Activated CD8-positive, alpha-beta T cell treated with anti-CD3 and anti-CD28 coated beads, Interleukin-2, amount 10 ng/mL, durations not matched to agents 7 days and 5 days (primary cell): ENCODE data around the gene CCDC177. TPM values are rescaled to one million over a fixed set of nuclear protein-coding genes. Genes with fewer than 3 reads are reported as not detected.

Experiments used
- ATAC-seq: fragments of 150-1000 bp; cut with Tn5 transposase; one replicate; pipeline ENCODE4 v1.10.0; 2021; ENCODE audit warnings: moderate library complexity
- CTCF ChIA-PET: fragments of 350-600 bp; sonication (Branson Sonifier 250); formaldehyde crosslinking; loops from one replicate; lab custom pipeline; 2021; ENCODE audit warnings: antibody characterized with exemption; lab: Charles Lee
- POLR2A ChIA-PET: fragments of 350-600 bp; sonication (Branson Sonifier 250); formaldehyde crosslinking; loops from one replicate; lab custom pipeline; 2021; ENCODE audit warnings: antibody characterized with exemption; lab: Charles Lee
- DNase-seq: peaks from one replicate; pipeline ENCODE4 v3.0.0-alpha.2; 2020
- H3K27ac Mint-ChIP-seq: one replicate; pipeline ENCODE4 v1.8.0; 2021; ENCODE audit warnings: mild to moderate bottlenecking, mixed read lengths
- H3K27me3 Mint-ChIP-seq: one replicate; pipeline ENCODE4 v1.8.0; 2021; ENCODE audit warnings: low read depth, mixed read lengths
- H3K36me3 Mint-ChIP-seq: one replicate; pipeline ENCODE4 v1.8.0; 2021; ENCODE audit warnings: low read depth, mixed read lengths
- H3K4me1 Mint-ChIP-seq: one replicate; pipeline ENCODE4 v1.8.0; 2021; ENCODE audit warnings: low read depth, mixed read lengths
- H3K4me3 Mint-ChIP-seq: one replicate; pipeline ENCODE4 v1.8.0; 2021; ENCODE audit warnings: mild to moderate bottlenecking, mixed read lengths
- H3K9me3 Mint-ChIP-seq: one replicate; pipeline ENCODE4 v1.8.0; 2022; ENCODE audit warnings: mixed read lengths; ENCODE audit not compliant: insufficient read depth
- total RNA-seq, 2 experiments: library from RNA; stranded (reverse); gene quantifications; one replicate each; pipeline ENCODE4 v1.2.3, GENCODE V29; 2021

The CCDC177 gene
- total RNA-seq = not detected

GRCh38 chr14:69574263-69574953 lies at the start of gene CCDC177:
Gene CCDC177 (minus strand): TSS chr14:69574871. CDS start chr14:69573622, 1,249 bp downstream.
- Mint-ChIP-seq H3K27me3 (peaks cover 61% of the 10 kb centered on the region), H3K27ac (no peak within 1 kb of the TSS), H3K36me3 (no peaks in the 10 kb centered on the region), H3K4me3 (peak within 1 kb of the TSS; percentile 62), H3K9me3 (no peaks in the 10 kb centered on the region), H3K4me1 (peaks cover 8% of the 10 kb centered on the region)
- ATAC-seq (peak; percentile 80), DNase-seq (peak; percentile 80)
- ChIA-PET POLR2A (interaction anchor here (0.6 kb wide), 1 partner anchor 14 kb away, joined by 7 read pairs; no protein-coding TSS in a partner anchor), CTCF (interaction anchor here (0.6 to 4.5 kb wide), 22 partner anchors 10 to 785 kb away, joined by 3 to 14 read pairs (median 4); partner anchors contain the start of gene SRSF5)

DNA sequence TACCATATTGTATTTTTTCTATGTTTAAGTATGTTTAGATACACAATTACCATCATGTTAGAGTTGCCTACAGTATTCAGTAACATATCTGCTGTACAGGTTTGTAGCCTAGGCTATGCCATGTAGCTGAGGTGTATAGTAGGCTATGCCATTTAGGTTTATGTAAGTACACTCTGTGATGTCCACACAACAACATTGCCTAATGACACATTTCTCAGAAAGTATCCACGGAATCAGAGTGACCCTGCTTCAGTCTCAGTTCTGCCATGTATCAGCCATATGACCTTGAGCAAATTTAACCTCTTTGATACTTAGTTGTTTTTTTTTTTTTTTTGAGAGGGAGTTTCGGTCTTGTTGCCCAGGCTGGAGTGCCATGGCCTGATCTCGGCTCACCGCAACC lies 49.5 kb upstream of the CCDC177 start:
- Mint-ChIP-seq H3K4me3 (no peak overlapping the region), H3K9me3 (no peaks in the 10 kb centered on the region), H3K4me1 (peaks cover 94% of the 10 kb centered on the region), H3K27me3 (no peaks in the 10 kb centered on the region), H3K27ac (peak overlapping the region; percentile 69), H3K36me3 (peaks cover 31% of the 10 kb centered on the region)
- no peak for ATAC-seq
- POLR2A ChIA-PET = interaction anchor here (0.9 to 3.1 kb wide), 2 partner anchors 12 to 14 kb away, joined by 6 to 32 read pairs; partner anchors contain the start of gene SUSD6
- CTCF ChIA-PET = interaction anchor here (2.4 kb wide), 1 partner anchor 12 kb away, joined by 10 read pairs; the partner anchor contains the start of gene SUSD6
- DNase-seq = no peak

DNA sequence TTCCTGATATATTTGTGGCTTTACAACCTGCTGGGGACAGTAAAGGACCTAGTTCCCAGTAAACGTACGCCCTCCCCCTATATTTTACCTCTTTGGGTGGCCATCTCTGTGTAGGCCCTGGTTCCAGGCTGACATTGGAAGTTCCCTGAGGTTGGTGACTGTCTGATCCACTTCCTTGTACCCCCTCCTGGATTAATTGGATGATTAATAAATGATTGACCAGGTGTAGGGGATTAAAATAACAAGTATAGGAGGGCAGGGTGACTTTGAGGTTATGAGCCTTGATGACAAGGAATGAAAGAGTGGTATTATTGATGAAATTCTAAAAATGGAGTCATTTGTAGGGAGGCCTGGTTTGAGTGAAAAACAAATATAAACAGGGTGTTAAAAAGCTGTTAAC lies 46.3 kb upstream of the CCDC177 start:
- H3K9me3 Mint-ChIP-seq = no peaks in the 10 kb centered on the region
- CTCF ChIA-PET = interaction anchor here (1.1 to 1.3 kb wide), 2 partner anchors 16 to 50 kb away, joined by 3 to 6 read pairs; no protein-coding TSS in a partner anchor
- H3K36me3 Mint-ChIP-seq = peaks cover 51% of the 10 kb centered on the region
- no peak for ATAC-seq
- H3K4me3 Mint-ChIP-seq = no peak overlapping the region
- no peak overlapping the region for H3K27ac Mint-ChIP-seq
- H3K27me3 Mint-ChIP-seq = no peaks in the 10 kb centered on the region
- peaks cover 95% of the 10 kb centered on the region for H3K4me1 Mint-ChIP-seq
- DNase-seq = no peak
- POLR2A ChIA-PET = interaction anchor here (0.6 to 0.7 kb wide), 3 partner anchors 8 to 146 kb away, joined by 3 read pairs; partner anchors contain the start of gene SRSF5

- ChIA-PET POLR2A (interaction anchor here (0.6 to 0.7 kb wide), 2 partner anchors 66 to 147 kb away, joined by 3 read pairs; partner anchors contain the start of gene SRSF5), CTCF (interaction anchor here (1.1 to 1.4 kb wide), 3 partner anchors 16 to 90 kb away, joined by 3 to 6 read pairs (median 3); no protein-coding TSS in a partner anchor)
- ATAC-seq (no peak), DNase-seq (no peak)
- peaks cover 95% of the 10 kb centered on the region for H3K4me1 Mint-ChIP-seq
- H3K27me3 Mint-ChIP-seq = no peaks in the 10 kb centered on the region
- H3K36me3 Mint-ChIP-seq = peaks cover 57% of the 10 kb centered on the region
- no peaks in the 10 kb centered on the region for H3K9me3 Mint-ChIP-seq
- peak overlapping the region; percentile 7 for H3K27ac Mint-ChIP-seq
- H3K4me3 Mint-ChIP-seq = peak overlapping the region; percentile 2
Measured at GRCh38 chr14:69620211-69620611, 45.5 kb upstream of the CCDC177 start.

- ATAC-seq (no peak), DNase-seq (no peak)
- ChIA-PET CTCF (no interaction called here), POLR2A (no interaction called here)
- Mint-ChIP-seq H3K4me3 (no peak overlapping the region), H3K36me3 (peaks cover 53% of the 10 kb centered on the region), H3K9me3 (no peaks in the 10 kb centered on the region), H3K27ac (peak overlapping the region; percentile 99), H3K4me1 (peaks cover 95% of the 10 kb centered on the region), H3K27me3 (no peaks in the 10 kb centered on the region)
Measured at GRCh38 chr14:69619012-69619411, 44.3 kb upstream of the CCDC177 start.

DNA sequence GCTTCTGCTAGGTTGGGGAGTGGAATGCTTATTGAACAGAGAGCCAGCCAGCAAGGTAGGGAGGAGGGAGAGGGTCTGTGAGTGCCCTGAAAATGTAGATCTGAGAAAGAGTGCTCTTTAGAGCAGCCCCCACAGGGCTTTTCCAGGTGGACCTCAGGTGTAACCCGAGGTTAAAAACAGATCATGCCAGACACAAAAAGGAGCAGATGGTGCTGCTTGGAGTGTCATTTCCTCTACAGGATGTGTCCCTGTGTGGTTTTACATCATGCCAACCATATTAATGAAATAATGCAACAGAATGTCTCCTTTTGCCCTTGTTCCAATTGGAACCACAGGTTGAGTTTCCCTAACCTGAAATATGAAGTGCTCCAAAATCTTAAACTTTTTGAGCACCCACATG lies 43.1 kb upstream of the CCDC177 start:
- Mint-ChIP-seq H3K27ac (peak overlapping the region; percentile 99), H3K4me3 (no peak overlapping the region), H3K4me1 (peaks cover 96% of the 10 kb centered on the region), H3K27me3 (no peaks in the 10 kb centered on the region), H3K36me3 (peaks cover 57% of the 10 kb centered on the region), H3K9me3 (no peaks in the 10 kb centered on the region)
- ATAC-seq (no peak), DNase-seq (no peak)
- ChIA-PET POLR2A (interaction anchor here (1.5 kb wide), 1 partner anchor 8 kb away, joined by 8 read pairs; no protein-coding TSS in a partner anchor), CTCF (interaction anchor here (0.9 to 2.5 kb wide), 3 partner anchors 13 to 109 kb away, joined by 3 to 7 read pairs (median 3); no protein-coding TSS in a partner anchor)

DNA sequence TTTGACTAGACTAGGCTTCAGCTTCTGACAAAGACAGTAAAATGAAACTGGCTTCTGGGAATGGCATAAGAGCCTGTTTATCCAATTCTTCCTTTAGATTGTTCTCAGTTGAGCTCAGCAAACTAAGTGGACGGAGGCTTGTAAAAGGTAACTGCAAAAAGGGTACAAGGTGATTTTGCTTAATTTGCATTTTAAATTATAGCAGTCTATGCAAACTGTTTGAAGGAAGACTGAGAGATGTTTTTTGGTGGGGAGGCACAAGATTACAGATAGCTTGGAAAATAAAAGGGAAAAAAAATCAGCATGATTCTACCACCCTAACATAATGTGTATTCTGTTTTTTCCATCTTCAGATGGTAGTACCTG lies 41.7 kb upstream of the CCDC177 start:
- ATAC-seq (no peak), DNase-seq (no peak)
- ChIA-PET POLR2A (interaction anchor here (0.6 to 1.5 kb wide), 3 partner anchors 9 to 152 kb away, joined by 4 to 8 read pairs (median 7); partner anchors contain the start of gene SRSF5), CTCF (interaction anchor here (0.8 to 2.5 kb wide), 4 partner anchors 9 to 37 kb away, joined by 3 to 7 read pairs (median 3); no protein-coding TSS in a partner anchor)
- Mint-ChIP-seq H3K9me3 (no peaks in the 10 kb centered on the region), H3K27ac (peak overlapping the region; percentile 99), H3K4me3 (peak overlapping the region; percentile 92), H3K4me1 (peaks cover 82% of the 10 kb centered on the region), H3K36me3 (peaks cover 59% of the 10 kb centered on the region), H3K27me3 (no peaks in the 10 kb centered on the region)

GRCh38 chr14:69615496-69616407 lies 41.1 kb upstream of the CCDC177 start:
- peak overlapping the region; percentile 92 for H3K4me3 Mint-ChIP-seq
- ChIA-PET POLR2A (interaction anchor here (0.6 to 1.6 kb wide), 5 partner anchors 10 to 152 kb away, joined by 4 to 9 read pairs (median 7); partner anchors contain the start of gene SRSF5), CTCF (interaction anchor here (0.8 to 2.5 kb wide), 6 partner anchors 10 to 112 kb away, joined by 3 to 7 read pairs (median 4); no protein-coding TSS in a partner anchor)
- H3K27ac Mint-ChIP-seq = peak overlapping the region; percentile 99
- H3K9me3 Mint-ChIP-seq = no peaks in the 10 kb centered on the region
- peaks cover 59% of the 10 kb centered on the region for H3K36me3 Mint-ChIP-seq
- H3K27me3 Mint-ChIP-seq = no peaks in the 10 kb centered on the region
- peak; percentile 68 for DNase-seq
- ATAC-seq = peak; percentile 66
- peaks cover 80% of the 10 kb centered on the region for H3K4me1 Mint-ChIP-seq

DNA sequence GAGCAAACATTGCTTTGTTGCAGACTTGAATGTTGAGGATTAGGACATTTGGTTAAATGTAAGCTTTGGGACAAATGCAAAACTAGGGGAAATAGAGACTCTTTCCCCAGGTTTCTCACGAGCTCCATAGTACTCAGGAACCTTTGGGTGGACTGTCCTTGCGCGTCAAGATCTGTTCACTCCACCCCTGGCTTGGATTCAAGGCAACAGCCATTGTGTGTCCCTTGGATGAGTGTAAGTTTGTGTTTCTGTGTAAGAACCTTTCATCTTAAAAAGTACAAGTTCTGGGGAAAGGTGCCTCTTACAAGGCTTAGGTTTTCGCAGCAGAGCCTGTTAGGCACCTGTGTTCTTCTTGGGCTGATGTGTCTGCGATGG lies 40.4 kb upstream of the CCDC177 start:
- DNase-seq (no peak), ATAC-seq (peak; percentile 0)
- Mint-ChIP-seq H3K27me3 (no peaks in the 10 kb centered on the region), H3K4me1 (peaks cover 80% of the 10 kb centered on the region), H3K36me3 (peaks cover 56% of the 10 kb centered on the region), H3K27ac (peak overlapping the region; percentile 99), H3K4me3 (peak overlapping the region; percentile 92), H3K9me3 (no peaks in the 10 kb centered on the region)
- ChIA-PET CTCF (interaction anchor here (1.0 to 1.8 kb wide), 4 partner anchors 9 to 112 kb away, joined by 3 to 6 read pairs (median 4); no protein-coding TSS in a partner anchor), POLR2A (interaction anchor here (1.4 to 1.6 kb wide), 2 partner anchors 10 to 59 kb away, joined by 5 to 9 read pairs; no protein-coding TSS in a partner anchor)

DNA sequence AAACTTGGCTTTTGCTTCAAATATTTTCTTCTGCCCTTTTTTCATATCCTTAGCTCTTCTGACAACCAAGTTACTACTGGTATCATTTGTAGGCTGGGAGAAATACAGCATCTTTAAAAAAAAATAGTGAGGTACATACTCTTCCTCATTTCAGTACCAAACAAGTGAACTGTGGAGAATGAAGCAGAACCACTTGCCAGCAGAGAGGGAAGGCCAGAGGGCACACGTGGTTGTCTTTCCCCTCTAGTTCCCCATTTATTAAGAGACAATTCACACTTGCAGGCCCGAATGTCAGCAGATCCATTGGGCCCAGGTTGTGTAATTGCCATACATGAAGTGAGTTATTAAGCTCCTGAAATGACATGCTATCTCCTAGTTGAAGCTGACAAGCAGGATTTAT lies 39.9 kb upstream of the CCDC177 start:
- ChIA-PET CTCF (interaction anchor here (1.0 to 1.8 kb wide), 4 partner anchors 9 to 113 kb away, joined by 3 to 6 read pairs (median 4); no protein-coding TSS in a partner anchor), POLR2A (interaction anchor here (1.4 to 4.7 kb wide), 3 partner anchors 11 to 153 kb away, joined by 5 to 21 read pairs (median 9); partner anchors contain the start of gene SRSF5)
- no peak for ATAC-seq
- no peak for DNase-seq
- H3K4me3 Mint-ChIP-seq = peak overlapping the region; percentile 92
- H3K27ac Mint-ChIP-seq = peak overlapping the region; percentile 99
- H3K9me3 Mint-ChIP-seq = no peaks in the 10 kb centered on the region
- H3K27me3 Mint-ChIP-seq = no peaks in the 10 kb centered on the region
- peaks cover 52% of the 10 kb centered on the region for H3K36me3 Mint-ChIP-seq
- H3K4me1 Mint-ChIP-seq = peaks cover 80% of the 10 kb centered on the region
